ENCODE data around the gene EHMT1. TPM values are rescaled to one million over a fixed set of nuclear protein-coding genes. Genes with fewer than 3 reads are reported as not detected.

The EHMT1 gene
- total RNA-seq, 1 donor from 2014 or later: 159 TPM

GRCh38 chr9:137613738-137614523, 4.9 kb upstream of the EHMT1 start:
- DNase-seq (ENCODE audit: low spot score, unreplicated experiment): no peak
- Mint-ChIP-seq H3K9me3 (ENCODE audit: low read depth) (no peaks in the 10 kb centered on the region), H3K27me3 (no peaks in the 10 kb centered on the region), H3K4me3 (ENCODE audit: low read depth) (no peak overlapping the region), H3K4me1 (ENCODE audit: low read depth) (peaks cover 18% of the 10 kb centered on the region), H3K36me3 (ENCODE audit: insufficient read depth) (peaks cover 2% of the 10 kb centered on the region), H3K27ac (peak overlapping the region; percentile 77)
- TF ChIP-seq CTCF (IDR thresholded peaks at IDR 0.05; ENCODE audit: unreplicated experiment): no peak

DNA sequence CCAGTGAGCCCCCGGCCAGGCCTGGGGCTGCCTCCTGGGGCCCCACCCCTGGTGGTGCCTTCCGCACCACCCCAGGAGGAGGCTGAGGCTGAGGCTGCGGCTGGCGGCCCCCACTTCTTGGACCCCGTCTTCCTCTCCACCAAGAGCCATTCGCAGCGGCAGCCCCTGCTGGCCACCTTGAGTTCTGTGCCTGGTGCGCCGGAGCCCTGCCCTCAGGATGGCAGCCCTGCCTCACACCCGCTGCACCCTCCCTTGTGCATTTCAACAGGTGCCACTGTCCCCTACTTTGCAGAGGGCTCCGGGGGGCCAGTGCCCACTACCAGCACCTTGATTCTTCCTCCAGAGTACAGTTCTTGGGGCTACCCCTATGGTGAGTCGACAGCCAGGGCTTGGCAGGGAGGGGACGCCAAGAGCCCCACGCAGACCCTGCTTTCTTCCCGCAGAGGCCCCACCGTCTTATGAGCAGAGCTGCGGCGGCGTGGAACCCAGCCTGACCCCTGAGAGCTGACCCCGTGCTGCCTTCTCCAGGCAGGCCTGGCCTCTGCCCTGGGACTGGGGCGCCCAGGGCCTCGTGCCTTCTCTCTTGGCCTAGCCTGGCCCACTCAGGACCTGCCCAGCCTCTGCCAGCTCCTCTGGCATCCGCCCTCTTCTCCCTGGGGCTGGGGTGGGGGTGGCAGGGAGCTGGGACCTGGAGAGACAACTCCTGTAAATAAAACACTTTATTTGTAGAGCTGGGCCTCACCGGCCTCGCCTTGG, 4.0 kb upstream of the EHMT1 start:
- H3K4me1 Mint-ChIP-seq (ENCODE audit: low read depth): peaks cover 21% of the 10 kb centered on the region
- TF ChIP-seq CTCF (IDR thresholded peaks at IDR 0.05; ENCODE audit: unreplicated experiment): no peak
- no peaks in the 10 kb centered on the region for H3K27me3 Mint-ChIP-seq
- H3K27ac Mint-ChIP-seq: peak overlapping the region; percentile 13
- DNase-seq (ENCODE audit: low spot score, unreplicated experiment): no peak
- no peak overlapping the region for H3K4me3 Mint-ChIP-seq (ENCODE audit: low read depth)
- H3K9me3 Mint-ChIP-seq (ENCODE audit: low read depth): no peaks in the 10 kb centered on the region
- H3K36me3 Mint-ChIP-seq (ENCODE audit: insufficient read depth): peaks cover 2% of the 10 kb centered on the region

DNA sequence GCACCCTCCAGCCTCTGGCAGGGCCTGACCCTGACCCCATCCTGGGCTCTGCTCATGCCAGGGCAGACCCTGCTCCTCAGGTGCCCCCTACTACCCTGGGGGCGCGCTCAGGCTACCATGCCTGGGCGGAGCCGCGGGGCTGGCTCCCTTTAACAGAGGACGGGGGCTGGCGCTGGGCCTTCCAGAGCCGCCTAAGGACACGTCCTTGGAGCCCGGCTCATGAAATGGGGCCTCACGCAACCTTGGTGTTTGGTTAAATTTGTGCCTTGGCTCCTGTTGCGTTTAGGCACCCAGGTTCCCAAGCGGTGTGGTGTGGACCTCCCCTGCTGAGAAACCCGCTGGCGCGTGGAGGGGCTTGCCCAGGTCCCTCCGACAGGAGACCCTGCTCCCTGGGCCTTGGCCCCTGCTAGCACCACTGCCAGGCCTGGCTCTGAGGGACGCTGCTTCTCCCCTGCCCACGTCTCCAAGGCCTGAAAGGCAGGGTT, 3.4 kb upstream of the EHMT1 start:
- H3K27ac Mint-ChIP-seq: no peak overlapping the region
- H3K4me1 Mint-ChIP-seq (ENCODE audit: low read depth): peaks cover 24% of the 10 kb centered on the region
- H3K4me3 Mint-ChIP-seq (ENCODE audit: low read depth): no peak overlapping the region
- no peak for TF ChIP-seq CTCF (IDR thresholded peaks at IDR 0.05; ENCODE audit: unreplicated experiment)
- no peaks in the 10 kb centered on the region for H3K27me3 Mint-ChIP-seq
- DNase-seq (ENCODE audit: low spot score, unreplicated experiment): no peak
- no peaks in the 10 kb centered on the region for H3K9me3 Mint-ChIP-seq (ENCODE audit: low read depth)
- H3K36me3 Mint-ChIP-seq (ENCODE audit: insufficient read depth): peaks cover 4% of the 10 kb centered on the region

- TF ChIP-seq CTCF (IDR thresholded peaks at IDR 0.05; ENCODE audit: unreplicated experiment): no peak
- Mint-ChIP-seq H3K4me3 (ENCODE audit: low read depth) (peak overlapping the region; percentile 87), H3K27ac (peak overlapping the region; percentile 94), H3K36me3 (ENCODE audit: insufficient read depth) (peaks cover 6% of the 10 kb centered on the region), H3K4me1 (ENCODE audit: low read depth) (peaks cover 25% of the 10 kb centered on the region), H3K9me3 (ENCODE audit: low read depth) (no peaks in the 10 kb centered on the region), H3K27me3 (no peaks in the 10 kb centered on the region)
- peak; percentile 37 for DNase-seq (ENCODE audit: low spot score, unreplicated experiment)
Measured at GRCh38 chr9:137619240-137620047, 639 bp downstream of the EHMT1 start.

- H3K27ac Mint-ChIP-seq: peak overlapping the region; percentile 94
- H3K27me3 Mint-ChIP-seq: no peaks in the 10 kb centered on the region
- peaks cover 25% of the 10 kb centered on the region for H3K4me1 Mint-ChIP-seq (ENCODE audit: low read depth)
- H3K36me3 Mint-ChIP-seq (ENCODE audit: insufficient read depth): peaks cover 4% of the 10 kb centered on the region
- peak overlapping the region; percentile 87 for H3K4me3 Mint-ChIP-seq (ENCODE audit: low read depth)
- no peaks in the 10 kb centered on the region for H3K9me3 Mint-ChIP-seq (ENCODE audit: low read depth)
- TF ChIP-seq CTCF (IDR thresholded peaks at IDR 0.05; ENCODE audit: unreplicated experiment): no peak
- no peak for DNase-seq (ENCODE audit: low spot score, unreplicated experiment)
Measured at GRCh38 chr9:137620048-137620405, 1.2 kb downstream of the EHMT1 start.
